HG03280 (cell line): ENCODE data around the gene SLC16A10.
"Not testable (repeated sequence)": the region's sequence is repeated elsewhere in the genome, so short reads cannot be mapped to it uniquely, and the experiment has no call there.

Source experiments
- ATAC-seq: cut with Tn5 transposase; IDR thresholded peaks from one replicate; pipeline ENCODE4 v1.9.1; 2021; ENCODE audit warnings: mild to moderate bottlenecking, moderate library complexity; ENCODE audit not compliant: unreplicated experiment

SLC16A10 gene

GRCh38 chr6:111086685-111087084, 618 bp upstream of the SLC16A10 start:
- no peak for ATAC-seq

- ATAC-seq: peak; percentile 19
These were observed 766 bp downstream of the SLC16A10 start for GRCh38 chr6:111087871-111088667.

GRCh38 chr6:111088668-111089003, 1.3 kb downstream of the SLC16A10 start:
- ATAC-seq: no peak

- ATAC-seq: no peak
These were observed 3.5 kb downstream of the SLC16A10 start for GRCh38 chr6:111090766-111091165.

DNA sequence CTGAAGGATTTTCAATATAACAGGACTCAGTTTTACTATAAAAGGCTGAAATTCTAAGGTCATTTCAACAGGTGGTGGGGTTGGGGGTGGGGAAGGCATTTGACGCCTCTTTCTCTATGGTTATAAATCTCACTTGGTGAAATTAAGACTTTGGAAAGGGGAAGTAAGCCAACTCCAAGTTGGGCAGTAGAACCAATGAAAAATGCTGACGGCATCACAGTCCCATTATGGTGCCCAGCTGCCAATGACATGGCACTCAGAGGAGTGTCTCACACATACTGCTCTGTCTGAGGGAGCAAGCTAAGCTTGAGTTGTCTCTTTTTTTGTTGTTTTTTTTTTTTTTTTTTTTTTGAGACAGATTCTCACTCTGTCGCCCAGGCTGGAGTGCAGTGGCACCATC, 4.7 kb downstream of the SLC16A10 start:
- ATAC-seq: no peak

DNA sequence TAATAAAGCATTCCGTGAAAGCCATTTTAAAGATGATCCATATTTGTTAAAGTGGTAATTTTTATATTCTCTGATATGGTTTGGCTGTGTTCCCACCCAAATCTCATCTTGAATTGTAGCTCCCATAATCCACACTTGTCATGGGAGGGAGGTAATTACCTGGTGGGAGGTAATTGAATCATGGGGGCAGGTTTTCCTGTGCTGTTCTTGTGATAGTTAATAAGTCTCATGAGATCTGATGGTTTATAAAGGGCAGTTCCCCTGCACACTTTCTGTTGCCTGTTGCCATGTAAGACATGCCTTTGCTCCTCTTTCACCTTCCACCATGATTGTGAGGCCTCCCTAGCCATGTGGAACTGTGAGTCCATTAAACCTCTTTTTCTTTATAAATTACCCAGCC, 8.2 kb downstream of the SLC16A10 start:
- ATAC-seq: not testable (repeated sequence)

DNA sequence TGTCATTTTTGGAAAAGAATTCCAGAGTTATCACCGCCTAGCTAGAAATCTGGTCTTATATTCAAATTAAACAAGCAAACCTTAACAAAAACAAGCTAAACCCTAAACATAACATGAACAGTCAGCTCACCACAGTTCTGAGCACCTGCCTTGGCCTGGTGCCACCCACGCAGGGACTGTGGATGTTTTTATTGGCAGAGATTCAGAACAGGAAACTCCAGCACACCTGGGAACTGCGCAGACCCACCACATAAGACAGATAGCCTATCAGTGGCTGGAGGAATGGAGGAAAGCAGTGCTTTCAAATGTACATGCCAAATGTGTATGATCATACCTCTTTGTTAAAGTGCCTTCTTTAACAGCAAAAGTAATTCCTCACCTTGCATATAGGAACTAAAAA, 8.9 kb downstream of the SLC16A10 start:
- ATAC-seq: no peak

DNA sequence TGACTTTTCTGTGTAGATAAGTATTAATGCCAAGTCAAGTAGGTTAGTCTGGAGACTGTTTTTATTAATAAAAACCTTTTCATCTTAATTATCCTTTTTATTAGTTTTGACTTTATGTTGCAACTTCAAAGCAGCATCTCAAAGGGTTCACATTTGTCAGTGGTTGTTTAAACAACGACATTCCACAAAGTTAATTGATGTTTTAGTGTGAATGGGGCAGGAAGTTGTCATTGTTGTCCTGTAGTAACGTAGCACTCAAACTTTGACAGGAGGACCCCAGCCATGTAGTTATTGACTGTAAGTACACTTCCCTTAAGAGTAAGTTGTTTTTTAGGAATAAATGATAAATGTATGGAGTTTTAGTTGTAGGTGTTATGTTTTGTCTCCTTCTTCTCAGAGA, 11.3 kb downstream of the SLC16A10 start:
- no peak for ATAC-seq

- no peak for ATAC-seq
These were observed 14.7 kb downstream of the SLC16A10 start for GRCh38 chr6:111101987-111102386.

GRCh38 chr6:111105578-111105977, 18.3 kb downstream of the SLC16A10 start:
- ATAC-seq: no peak

- no peak for ATAC-seq
These were observed 20.3 kb downstream of the SLC16A10 start for GRCh38 chr6:111107589-111107988.

DNA sequence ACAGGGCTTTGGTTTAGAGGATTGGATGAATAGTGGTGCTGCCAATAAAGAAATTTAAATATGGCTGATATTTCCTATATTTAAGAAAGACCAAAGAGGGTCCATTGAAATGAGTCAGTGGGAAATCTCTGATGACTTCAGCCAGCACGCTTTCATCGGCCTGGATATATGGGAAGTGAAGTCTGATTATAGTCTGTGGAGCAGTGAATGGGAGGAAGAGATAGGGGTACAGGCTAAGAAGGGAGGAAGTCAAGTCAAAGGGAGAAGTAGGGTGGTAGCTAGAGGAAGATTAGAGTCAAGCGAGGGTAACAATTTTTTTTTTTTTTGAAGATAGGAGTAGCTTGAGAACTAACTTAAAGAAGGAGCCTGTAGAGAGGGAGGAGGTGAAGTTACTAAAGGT, 22.7 kb downstream of the SLC16A10 start:
- no peak for ATAC-seq

DNA sequence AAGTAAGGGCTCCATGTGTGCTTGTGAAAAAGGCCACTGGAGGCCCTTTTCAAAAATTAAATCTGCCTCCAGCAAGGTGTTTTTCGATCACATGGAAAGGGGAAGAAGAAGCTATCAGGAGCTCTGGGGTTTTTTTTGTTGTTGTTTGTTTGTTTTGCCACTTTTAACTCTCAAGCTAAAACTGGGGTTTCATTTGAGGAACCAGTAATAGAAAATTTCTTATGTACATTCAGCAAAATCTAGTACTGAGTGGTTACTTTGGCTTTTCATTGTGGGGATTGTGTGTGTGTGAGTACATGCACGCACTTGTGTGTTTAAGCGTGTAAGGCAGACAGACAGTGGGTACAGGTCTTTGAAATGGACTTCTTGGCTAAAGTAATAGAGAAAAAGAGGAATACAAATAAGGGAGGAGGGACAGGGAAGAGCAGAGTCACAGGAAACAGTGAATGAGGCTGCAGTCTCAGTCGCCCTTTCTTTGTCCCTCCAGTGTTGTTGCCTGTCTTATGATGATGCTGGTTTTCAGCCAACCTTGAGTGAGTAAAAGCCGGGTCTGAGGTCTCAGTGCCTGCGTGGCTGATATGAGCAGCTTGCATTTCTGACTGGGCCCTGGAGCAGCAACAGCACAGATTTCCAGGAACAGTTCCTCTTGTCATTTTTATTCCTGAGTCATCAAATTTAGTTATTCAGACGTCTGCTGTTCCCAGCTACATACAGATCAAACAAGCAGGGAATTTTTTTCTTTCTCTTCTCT, 26.2 kb downstream of the SLC16A10 start:
- no peak for ATAC-seq

DNA sequence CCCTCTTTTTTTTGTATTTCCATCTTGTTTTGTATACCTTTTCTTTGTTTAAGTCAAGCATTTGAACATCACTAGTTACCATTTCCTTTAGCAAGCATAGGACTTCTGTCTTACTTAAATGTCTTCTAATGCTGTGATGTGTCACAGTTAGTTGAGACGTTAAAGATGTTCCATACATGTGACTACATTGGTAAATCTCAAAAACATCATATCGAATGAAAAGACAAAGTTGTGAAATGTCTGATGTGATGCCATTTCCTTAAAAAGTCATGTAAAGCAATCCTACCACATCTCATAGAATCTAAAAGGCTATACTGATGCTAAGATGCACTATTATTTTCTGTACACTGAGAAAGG, 26.8 kb downstream of the SLC16A10 start:
- ATAC-seq: no peak

DNA sequence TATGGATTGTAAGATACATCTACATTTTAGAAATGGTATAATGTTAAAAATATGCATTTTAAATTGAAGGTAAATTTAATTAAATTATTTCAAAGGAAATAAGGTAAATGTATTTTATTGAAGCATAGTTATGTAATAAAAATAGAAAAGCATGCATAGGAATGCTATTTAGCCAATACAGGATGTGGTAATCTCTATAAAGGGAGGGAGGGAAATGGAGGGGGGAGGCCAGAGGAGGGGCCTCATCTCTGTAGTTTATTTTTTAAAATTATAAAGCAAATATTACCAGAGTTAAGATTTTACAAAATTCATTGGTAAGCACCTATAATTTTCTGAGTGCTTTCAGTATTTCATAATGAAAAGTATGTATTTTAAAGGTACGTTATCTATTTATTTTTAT, 27.2 kb downstream of the SLC16A10 start:
- ATAC-seq: no peak

GRCh38 chr6:111118826-111119225, 31.5 kb downstream of the SLC16A10 start:
- no peak for ATAC-seq

DNA sequence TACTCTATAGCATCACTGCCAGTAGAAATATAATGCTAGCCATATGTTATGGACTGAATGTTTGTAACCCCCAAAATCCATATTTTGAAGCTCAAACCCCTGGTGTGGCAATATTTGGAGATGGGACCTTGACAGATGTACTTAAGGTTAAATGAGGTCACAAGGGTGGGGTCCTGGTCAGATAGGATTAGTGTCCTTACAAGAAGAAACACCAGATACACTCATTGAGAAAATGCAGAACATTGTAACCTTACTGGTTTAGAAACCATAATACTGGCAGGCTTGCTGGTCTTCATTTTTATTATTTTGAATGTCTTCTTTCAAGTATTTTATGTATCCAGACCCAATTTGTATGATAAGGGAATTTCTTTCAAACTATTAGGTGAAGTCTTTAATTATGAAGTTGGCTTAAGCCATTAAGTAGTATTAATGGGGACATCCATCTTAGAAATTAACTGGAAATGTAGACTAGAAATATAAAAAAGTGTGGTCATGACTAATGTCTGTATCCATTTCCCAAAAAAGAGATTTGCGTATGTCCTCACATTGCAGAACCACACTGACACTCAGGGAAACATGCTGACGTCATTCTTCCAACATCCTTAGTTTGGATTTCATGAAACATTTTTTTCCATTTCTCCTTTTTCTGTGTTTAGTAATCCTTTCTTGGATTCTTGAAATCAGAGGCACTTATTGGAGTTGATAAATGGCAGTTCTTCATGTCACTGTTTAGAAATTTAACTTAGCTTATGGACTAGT, 32.4 kb downstream of the SLC16A10 start:
- no peak for ATAC-seq

GRCh38 chr6:111121789-111122350, 34.6 kb downstream of the SLC16A10 start:
- no peak for ATAC-seq

GRCh38 chr6:111122458-111123286, 35.4 kb downstream of the SLC16A10 start:
- no peak for ATAC-seq

GRCh38 chr6:111124406-111124805, 37.1 kb downstream of the SLC16A10 start:
- ATAC-seq: no peak

GRCh38 chr6:111129013-111129412, 41.7 kb downstream of the SLC16A10 start:
- ATAC-seq: no peak
